SU-DHL-6 (cell line): ENCODE measurements around the gene DUS2.
A peak's percentile ranks its signal among the peaks of the same experiment; 100 is the strongest.
"Not testable (repeated sequence)": the region's sequence is repeated elsewhere in the genome, so short reads cannot be mapped to it uniquely, and the experiment has no call there.

Experiments
- H2AFZ ChIP-seq: fragments of 200-600 bp; sonication (generic); 2 replicates; pipeline ENCODE4 v1.6.1; 2014; ENCODE audit warnings: low read depth, mild to moderate bottlenecking, moderate library complexity, mixed read lengths, antibody characterized with exemption, low read length; ENCODE audit not compliant: severe bottlenecking
- H3F3A ChIP-seq: fragments of 200-600 bp; shearing (Covaris generic); 2 replicates; pipeline ENCODE4 v1.6.0; 2016; ENCODE audit warnings: antibody characterized with exemption, mild to moderate bottlenecking; ENCODE audit not compliant: insufficient read depth
- H3K27ac ChIP-seq: fragments of 200-600 bp; sonication (generic); 2 replicates; pipeline ENCODE4 v1.5.1; 2016; ENCODE audit warnings: low read depth, mild to moderate bottlenecking, low read length, moderate library complexity, mixed read lengths
- H3K27me3 ChIP-seq: fragments of 200-600 bp; sonication (generic), shearing (Covaris generic); 2 replicates; pipeline ENCODE4 v1.6.0; 2014; ENCODE audit warnings: mild to moderate bottlenecking, low read length
- H3K36me3 ChIP-seq: fragments of 200-600 bp; sonication (generic); 2 replicates; pipeline ENCODE4 v1.6.1; 2014; ENCODE audit warnings: mild to moderate bottlenecking, low read length, mixed read lengths
- H3K4me2 ChIP-seq: fragments of 300-600, 200-600 bp; shearing (Covaris generic), sonication (generic); 2 replicates; pipeline ENCODE4 v1.6.0; 2014; ENCODE audit warnings: low read length, low read depth, mild to moderate bottlenecking; ENCODE audit not compliant: poor library complexity, severe bottlenecking
- H3K4me3 ChIP-seq: fragments of 200-600 bp; sonication (generic); 2 replicates; pipeline ENCODE4 v1.5.1; 2014; ENCODE audit warnings: antibody characterized with exemption, low read length, mild to moderate bottlenecking, mixed read lengths; ENCODE audit not compliant: insufficient read depth, poor library complexity, severe bottlenecking
- H3K79me2 ChIP-seq: fragments of 200-600 bp; sonication (generic); 2 replicates; pipeline ENCODE4 v1.6.1; 2014; ENCODE audit warnings: mild to moderate bottlenecking, low read length, moderate library complexity; ENCODE audit not compliant: insufficient read depth
- H3K9ac ChIP-seq: fragments of 200-600 bp; sonication (generic); 2 replicates; pipeline ENCODE4 v1.7.0; 2014; ENCODE audit warnings: mild to moderate bottlenecking, low read length
- H3K9me2 ChIP-seq: fragments of 200-600 bp; sonication (generic); replicated peaks from 2 replicates; pipeline ENCODE4 v1.6.1; 2014; ENCODE audit warnings: low read length; ENCODE audit not compliant: insufficient read depth
- H3K9me3 ChIP-seq: fragments of 200-600 bp; sonication (generic); 2 replicates; pipeline ENCODE4 v1.6.1; 2014; ENCODE audit warnings: low read length, mixed read lengths; ENCODE audit not compliant: insufficient read depth
- H4K20me1 ChIP-seq: fragments of 200-600 bp; sonication (generic); 2 replicates; pipeline ENCODE4 v1.6.1; 2014; ENCODE audit warnings: low read depth, mild to moderate bottlenecking, antibody characterized with exemption, low read length, moderate library complexity, mixed read lengths
- CTCF ChIP-seq: fragments of 200-600 bp; sonication (generic); IDR thresholded peaks from one replicate; pipeline ENCODE4 v1.5.1; 2017; ENCODE audit warnings: antibody characterized with exemption, mild to moderate bottlenecking, low read length, moderate library complexity; ENCODE audit not compliant: insufficient read depth, poor library complexity, severe bottlenecking
- EZH2phosphoT487 ChIP-seq: fragments of 200-600 bp; sonication (generic), shearing (Covaris generic); conservative IDR thresholded peaks from 2 replicates; pipeline ENCODE4 v1.6.1; 2018; ENCODE audit warnings: mild to moderate bottlenecking, antibody characterized with exemption, low read length, moderate library complexity, mixed read lengths

Gene DUS2

DNA sequence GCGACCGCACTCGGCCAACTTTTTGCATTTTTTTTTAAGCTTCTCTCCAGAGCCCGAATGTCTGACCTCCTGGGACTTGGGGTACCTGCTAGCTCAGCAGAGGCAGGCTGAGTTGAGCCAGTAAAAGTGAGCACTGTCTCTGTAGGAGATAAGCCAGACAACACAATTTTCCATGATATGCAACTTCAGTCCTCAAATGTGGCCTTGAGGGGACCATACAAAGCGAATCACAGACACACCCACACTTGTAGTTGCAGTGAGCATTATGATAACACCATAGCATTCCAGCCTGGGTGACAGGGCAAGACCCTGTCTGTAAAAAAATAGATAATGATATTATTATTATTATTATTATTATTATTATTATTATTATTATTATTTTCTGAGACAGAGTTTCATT, 26.4 kb upstream of the DUS2 start:
- Histone ChIP-seq H3F3A (no peaks in the 10 kb centered on the region), H3K4me2 (no peak overlapping the region), H3K27ac (no peak overlapping the region)

DNA sequence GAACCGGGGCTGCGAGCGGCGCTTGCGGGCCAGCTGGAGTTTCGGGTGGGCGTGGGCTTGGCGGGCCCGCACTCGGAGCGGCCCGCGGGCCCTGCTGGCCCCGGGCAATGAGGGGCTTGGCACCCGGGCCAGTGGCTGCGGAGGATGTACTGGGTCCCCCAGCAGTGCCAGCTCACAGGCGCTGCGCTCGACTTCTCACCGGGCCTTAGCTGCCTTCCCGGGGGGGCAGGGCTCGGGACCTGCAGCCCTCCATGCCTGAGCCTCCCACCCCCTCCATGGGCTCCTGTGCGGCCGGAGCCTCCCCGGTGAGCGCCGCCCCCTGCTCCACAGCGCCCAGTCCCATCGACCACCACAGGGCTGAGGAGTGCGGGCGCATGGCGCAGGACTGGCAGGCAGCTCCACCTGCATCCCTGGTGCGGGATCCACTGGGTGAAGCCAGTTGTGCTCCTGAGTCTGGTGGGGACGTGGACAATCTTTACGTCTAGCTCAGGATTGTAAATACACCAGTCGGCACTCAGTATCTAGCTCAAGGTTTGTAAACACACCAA, 24.8 kb upstream of the DUS2 start:
- not testable (repeated sequence) for H3K4me3 ChIP-seq, H3K27ac ChIP-seq, H3K27me3 ChIP-seq, H3K9me3 ChIP-seq, H3K9me2 ChIP-seq, H3K79me2 ChIP-seq, H3K9ac ChIP-seq, H4K20me1 ChIP-seq, H3F3A ChIP-seq, H3K36me3 ChIP-seq, H3K4me2 ChIP-seq, H2AFZ ChIP-seq

More for the DNA sequence above, 26.4 kb upstream of the DUS2 start:
- Histone ChIP-seq H3K9me2 (no peaks in the 10 kb centered on the region), H3K4me3 (no peak overlapping the region), H3K79me2 (no peaks in the 10 kb centered on the region), H3K27me3 (no peaks in the 10 kb centered on the region), H4K20me1 (no peaks in the 10 kb centered on the region), H2AFZ (no peak overlapping the region), H3K9ac (no peak overlapping the region), H3K36me3 (no peaks in the 10 kb centered on the region), H3K9me3 (no peaks in the 10 kb centered on the region)
- TF ChIP-seq CTCF (no peak), EZH2phosphoT487 (no peak)

DNA sequence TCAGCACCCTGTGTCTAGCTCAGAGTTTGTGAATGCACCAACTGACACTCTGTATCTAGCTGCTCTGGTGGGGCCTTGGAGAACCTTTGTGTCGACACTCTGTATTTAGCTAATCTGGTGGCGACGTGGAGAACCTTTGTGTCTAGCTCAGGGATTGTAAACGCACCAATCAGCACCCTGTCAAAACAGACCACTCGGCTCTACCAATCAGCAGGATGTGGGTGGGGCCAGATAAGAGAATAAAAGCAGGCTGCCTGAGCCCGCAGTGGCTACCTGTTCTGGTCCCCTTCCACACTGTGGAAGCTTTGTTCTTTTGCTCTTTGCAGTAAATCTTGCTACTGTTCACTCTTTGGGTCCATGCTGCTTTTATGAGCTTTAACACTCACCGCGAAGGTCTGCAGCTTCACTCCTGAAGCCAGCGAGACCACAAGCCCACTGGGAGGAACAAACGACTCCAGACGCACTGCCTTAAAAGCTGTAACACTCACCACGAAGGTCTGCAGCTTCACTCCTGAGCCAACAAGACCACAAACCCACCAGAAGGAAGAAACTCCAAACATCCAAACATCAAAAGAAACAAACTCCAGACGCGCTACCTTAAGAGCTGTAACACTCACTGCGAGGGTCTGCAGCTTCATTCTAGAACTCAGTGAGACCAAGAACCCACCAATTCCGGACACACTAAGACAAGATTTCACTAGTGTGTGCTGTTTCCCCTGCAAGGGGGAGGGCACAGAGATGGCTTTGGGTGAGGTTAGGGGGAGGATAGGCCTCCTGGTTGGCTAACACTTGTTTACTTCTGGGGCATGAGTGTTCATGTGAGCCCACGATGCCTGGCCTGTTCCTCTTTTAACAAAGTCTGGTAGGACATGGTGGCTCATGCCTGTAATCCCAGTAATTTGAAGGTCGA, 24.1 kb upstream of the DUS2 start, which contains the start of gene DPEP2:
Gene DPEP2, minus strand, starts transcription at position 706 of the 910 bp plus-strand sequence. CDS start 6,272 bp downstream, outside the sequence.
- not testable (repeated sequence) for H3K36me3 ChIP-seq, H3K27ac ChIP-seq, H3F3A ChIP-seq, H3K9me2 ChIP-seq, H3K79me2 ChIP-seq, H3K27me3 ChIP-seq, H4K20me1 ChIP-seq, H3K9me3 ChIP-seq, H3K4me3 ChIP-seq
- peak within 1 kb of the TSS; percentile 20 for H3K4me2 ChIP-seq
- H3K9ac ChIP-seq, result peak within 1 kb of the TSS; percentile 4; the same call in 1 of the 2 replicates
- peak within 1 kb of the TSS; percentile 69 for H2AFZ ChIP-seq

- Histone ChIP-seq H3K9me2 (no peaks in the 10 kb centered on the region), H3K9ac (peak overlapping the region; percentile 4; the same call in 1 of the 2 replicates), H3F3A (no peaks in the 10 kb centered on the region), H3K9me3 (no peaks in the 10 kb centered on the region), H3K79me2 (no peaks in the 10 kb centered on the region), H3K4me2 (peak overlapping the region; percentile 20), H4K20me1 (no peaks in the 10 kb centered on the region), H3K4me3 (no peak overlapping the region), H3K36me3 (no peaks in the 10 kb centered on the region), H3K27me3 (no peaks in the 10 kb centered on the region), H2AFZ (peak overlapping the region; percentile 69), H3K27ac (no peak overlapping the region)
- no peak for TF ChIP-seq EZH2phosphoT487
- no peak for TF ChIP-seq CTCF
Observed at GRCh38 chr16:67999985-68000384, 23.1 kb upstream of the DUS2 start.
